ENCODE results near the gene STK33. TPM values are rescaled to one million over a fixed set of nuclear protein-coding genes. Genes with fewer than 3 reads are reported as not detected.

Gene STK33
- total RNA-seq, 1 experiment from 2014 or later = 19.5 TPM

GRCh38 chr11:8415195-8415594 is 178.8 kb downstream of the STK33 start:
- H3K9me3 ChIP-seq (ENCODE audit: control insufficient read depth, low read depth, low read length) = no peaks in the 10 kb centered on the region
- H2BK20ac ChIP-seq (ENCODE audit: low read depth, low read length, poor library complexity, severe bottlenecking) = no peak overlapping the region
- H4K8ac ChIP-seq (replicated peaks; ENCODE audit: insufficient read length, low read depth, low read length) = no peak overlapping the region
- no peak overlapping the region for H4K5ac ChIP-seq (ENCODE audit: insufficient read length, low read depth, low read length)
- no peaks in the 10 kb centered on the region for H3K79me2 ChIP-seq (ENCODE audit: insufficient read depth, low read length)
- H2BK5ac ChIP-seq (ENCODE audit: insufficient read length, low read length) = no peak overlapping the region
- H3K27me3 ChIP-seq (ENCODE audit: insufficient read depth, low read length) = no peaks in the 10 kb centered on the region
- H2BK12ac ChIP-seq (ENCODE audit: insufficient read length, low read depth, low read length) = no peak overlapping the region
- H2BK15ac ChIP-seq (ENCODE audit: low read depth, low read length) = no peak overlapping the region
- no peak overlapping the region for H3K14ac ChIP-seq (ENCODE audit: insufficient read depth, low read length)
- no CpG with 5 or more reads among the region's 1 CpG for WGBS (ENCODE audit: extremely low coverage, insufficient read length, low lambda C conversion rate)
- Mint-ChIP-seq H3K4me3 (no peak overlapping the region), H3K27ac (no peak overlapping the region), H3K27me3 (ENCODE audit: low read depth) (no peaks in the 10 kb centered on the region), H3K36me3 (ENCODE audit: insufficient read depth in 1 of 3, low read depth in 3 of 3) (no peaks in the 10 kb centered on the region), H3K4me1 (no peaks in the 10 kb centered on the region), H3K9me3 (no peaks in the 10 kb centered on the region)
- H3K9ac ChIP-seq (ENCODE audit: extremely low read depth, insufficient read length, low read length) = no peak overlapping the region
- no peak overlapping the region for H3K4ac ChIP-seq (ENCODE audit: low read depth, low read length)
- no peak for DNase-seq
- H3K27ac ChIP-seq (ENCODE audit: insufficient read length, low read depth, low read length) = no peak overlapping the region
- no peaks in the 10 kb centered on the region for H3K23me2 ChIP-seq (ENCODE audit: insufficient read length, low read depth, low read length, poor library complexity, severe bottlenecking)
- no peaks in the 10 kb centered on the region for H3K79me1 ChIP-seq (ENCODE audit: insufficient read depth, low read depth, low read length, poor library complexity, severe bottlenecking)
- no peak overlapping the region for H3K23ac ChIP-seq (ENCODE audit: insufficient read length, low read depth, low read length)
- H2BK120ac ChIP-seq (ENCODE audit: low read depth, low read length, poor library complexity, severe bottlenecking) = no peak overlapping the region
- no peak for TF ChIP-seq CTCF (conservative IDR thresholded peaks at IDR 0.05)
- H2AK5ac ChIP-seq (ENCODE audit: insufficient read length, low read length) = no peak overlapping the region
- no peak overlapping the region for H4K91ac ChIP-seq (ENCODE audit: insufficient read length, low read depth, low read length)
- no peaks in the 10 kb centered on the region for H4K20me1 ChIP-seq (ENCODE audit: control insufficient read depth, insufficient read depth, insufficient read length)
- H2AFZ ChIP-seq (ENCODE audit: low read length) = no peak overlapping the region
- H3K4me1 ChIP-seq (ENCODE audit: insufficient read depth, low read length) = no peaks in the 10 kb centered on the region
- no peak overlapping the region for H3T11ph ChIP-seq (ENCODE audit: low read length)
- no peak overlapping the region for H3K4me2 ChIP-seq (ENCODE audit: insufficient read depth, insufficient read length, low read length)
- no peak overlapping the region for H3K56ac ChIP-seq (ENCODE audit: insufficient read length, low read depth, low read length)
- no peak overlapping the region for H3K18ac ChIP-seq (ENCODE audit: insufficient read length, low read depth, low read length)

Measured in H9 (cell line).